Activated naive CD4-positive, alpha-beta T cell treated with anti-CD3 and anti-CD28 coated beads for 36 hours (primary cell): ENCODE measurements around the gene FAM98B. TPM values are rescaled to one million over a fixed set of nuclear protein-coding genes. Genes with fewer than 3 reads are reported as not detected.

Experiments used
- CTCF ChIA-PET: fragments of 350-600 bp; sonication (Branson Sonifier 250); formaldehyde crosslinking; loops from one replicate; lab custom pipeline; 2021; ENCODE audit warnings: antibody characterized with exemption; lab: Charles Lee
- DNase-seq: peaks from one replicate; pipeline ENCODE4 v3.0.0-alpha.2; 2020
- H3K27ac Mint-ChIP-seq: one replicate; pipeline ENCODE4 v1.8.0; 2021; ENCODE audit warnings: mild to moderate bottlenecking, mixed read lengths
- H3K27me3 Mint-ChIP-seq: one replicate; pipeline ENCODE4 v1.8.0; 2021; ENCODE audit warnings: low read depth, mixed read lengths
- H3K36me3 Mint-ChIP-seq: one replicate; pipeline ENCODE4 v1.8.0; 2021; ENCODE audit warnings: low read depth, mixed read lengths
- H3K4me1 Mint-ChIP-seq: one replicate; pipeline ENCODE4 v1.8.0; 2021; ENCODE audit warnings: low read depth, mixed read lengths
- H3K4me3 Mint-ChIP-seq: one replicate; pipeline ENCODE4 v1.8.0; 2021; ENCODE audit warnings: mild to moderate bottlenecking, moderate library complexity, mixed read lengths
- H3K9me3 Mint-ChIP-seq: one replicate; pipeline ENCODE4 v1.8.0; 2021; ENCODE audit warnings: mixed read lengths
- intact Hi-C: fragments of 100-400 bp; cut with micrococcal nuclease; formaldehyde crosslinking; loops from one replicate; pipeline ENCODE4 v1.15.1; 2023
- total RNA-seq, 2 experiments: library from RNA; stranded (reverse); gene quantifications; one replicate each; pipeline ENCODE4 v1.2.3, GENCODE V29; 2021

Gene FAM98B
- total RNA-seq, 2 experiments from 2014 or later = 42.0 to 47.4 TPM

DNA sequence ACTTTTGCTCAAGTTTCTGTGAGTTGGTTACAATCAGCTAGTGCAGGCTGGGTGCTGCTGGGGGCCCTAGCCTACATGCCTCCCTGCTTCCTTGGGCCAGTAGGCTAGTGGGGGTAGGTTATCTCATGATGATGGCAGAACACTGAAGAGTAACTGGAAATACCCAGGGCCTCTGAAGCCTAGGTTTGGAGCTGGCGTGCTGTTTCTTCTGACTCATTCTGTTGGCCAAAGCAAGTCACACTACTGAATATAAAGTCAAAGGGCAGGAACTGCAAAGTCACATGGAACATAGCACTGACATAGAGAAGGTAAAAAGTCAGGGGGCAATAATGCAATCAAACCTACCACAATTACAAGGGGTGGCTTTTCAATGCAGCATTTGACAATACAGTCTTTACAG lies 76.2 kb downstream of the FAM98B start:
- intact Hi-C loops = loop anchor here (1.0 to 10.0 kb wide), 5 partner anchors 8 to 275 kb away; partner anchors contain the start of gene SPRED1

GRCh38 chr15:38531509-38531908 lies 77.6 kb downstream of the FAM98B start:
- Mint-ChIP-seq H3K36me3 (peaks cover 47% of the 10 kb centered on the region), H3K27me3 (no peaks in the 10 kb centered on the region), H3K4me1 (peaks cover 88% of the 10 kb centered on the region), H3K27ac (peak overlapping the region; percentile 63), H3K9me3 (no peaks in the 10 kb centered on the region), H3K4me3 (no peak overlapping the region)
- no peak for DNase-seq
- intact Hi-C loops = loop anchor here (10.0 kb wide), 1 partner anchor 277 kb away; the partner anchor contains the start of gene SPRED1
- CTCF ChIA-PET = interaction anchor here (0.6 to 2.3 kb wide), 6 partner anchors 8 to 153 kb away, joined by 3 to 5 read pairs (median 3); no protein-coding TSS in a partner anchor

More for the DNA sequence above, 76.2 kb downstream of the FAM98B start:
- Mint-ChIP-seq H3K36me3 (peaks cover 39% of the 10 kb centered on the region), H3K9me3 (no peaks in the 10 kb centered on the region), H3K4me1 (peaks cover 86% of the 10 kb centered on the region), H3K27me3 (no peaks in the 10 kb centered on the region), H3K4me3 (no peak overlapping the region), H3K27ac (peak overlapping the region; percentile 80)
- CTCF ChIA-PET = interaction anchor here (0.9 to 1.9 kb wide), 5 partner anchors 9 to 169 kb away, joined by 3 to 6 read pairs (median 4); no protein-coding TSS in a partner anchor
- DNase-seq = peak; percentile 75

GRCh38 chr15:38532728-38533127 lies 78.8 kb downstream of the FAM98B start:
- H3K27me3 Mint-ChIP-seq = no peaks in the 10 kb centered on the region

GRCh38 chr15:38533416-38533915 lies 79.5 kb downstream of the FAM98B start:
- DNase-seq = no peak
- CTCF ChIA-PET = interaction anchor here (0.6 to 2.3 kb wide), 5 partner anchors 10 to 166 kb away, joined by 3 to 5 read pairs (median 4); no protein-coding TSS in a partner anchor
- intact Hi-C loops = loop anchor here (10.0 kb wide), 1 partner anchor 279 kb away; the partner anchor contains the start of gene SPRED1
- Mint-ChIP-seq H3K27me3 (no peaks in the 10 kb centered on the region), H3K27ac (peak overlapping the region; percentile 67), H3K4me3 (no peak overlapping the region), H3K4me1 (peaks cover 98% of the 10 kb centered on the region), H3K36me3 (peaks cover 52% of the 10 kb centered on the region), H3K9me3 (no peaks in the 10 kb centered on the region)

More at GRCh38 chr15:38532728-38533127, 78.8 kb downstream of the FAM98B start:
- H3K9me3 Mint-ChIP-seq = no peaks in the 10 kb centered on the region
- H3K27ac Mint-ChIP-seq = peak overlapping the region; percentile 48
- H3K4me3 Mint-ChIP-seq = no peak overlapping the region
- intact Hi-C loops = loop anchor here (10.0 kb wide), 1 partner anchor 278 kb away; the partner anchor contains the start of gene SPRED1
- H3K36me3 Mint-ChIP-seq = peaks cover 52% of the 10 kb centered on the region
- H3K4me1 Mint-ChIP-seq = peaks cover 97% of the 10 kb centered on the region
- CTCF ChIA-PET = interaction anchor here (0.7 to 2.3 kb wide), 4 partner anchors 10 to 152 kb away, joined by 4 to 5 read pairs (median 4); no protein-coding TSS in a partner anchor
- DNase-seq = no peak

- Mint-ChIP-seq H3K36me3 (peaks cover 48% of the 10 kb centered on the region), H3K9me3 (no peaks in the 10 kb centered on the region), H3K27me3 (no peaks in the 10 kb centered on the region), H3K27ac (peak overlapping the region; percentile 67), H3K4me1 (peaks cover 99% of the 10 kb centered on the region), H3K4me3 (no peak overlapping the region)
- DNase-seq = no peak
- CTCF ChIA-PET = interaction anchor here (0.6 to 2.3 kb wide), 6 partner anchors 18 to 166 kb away, joined by 3 to 10 read pairs (median 4); partner anchors contain the start of gene RASGRP1
- intact Hi-C loops = loop anchor here (10.0 kb wide), 1 partner anchor 279 kb away; the partner anchor contains the start of gene SPRED1
Observed at GRCh38 chr15:38533926-38534325, 80.0 kb downstream of the FAM98B start.

- DNase-seq = no peak
- Mint-ChIP-seq H3K27me3 (no peaks in the 10 kb centered on the region), H3K27ac (peak overlapping the region; percentile 19), H3K36me3 (peaks cover 44% of the 10 kb centered on the region), H3K4me1 (peaks cover 99% of the 10 kb centered on the region), H3K4me3 (no peak overlapping the region), H3K9me3 (no peaks in the 10 kb centered on the region)
- intact Hi-C loops = loop anchor here (10.0 kb wide), 1 partner anchor 280 kb away; the partner anchor contains the start of gene SPRED1
- CTCF ChIA-PET = interaction anchor here (1.1 to 2.3 kb wide), 4 partner anchors 17 to 165 kb away, joined by 3 to 10 read pairs (median 4); partner anchors contain the start of gene RASGRP1
Observed at GRCh38 chr15:38534691-38535090, 80.8 kb downstream of the FAM98B start.

DNA sequence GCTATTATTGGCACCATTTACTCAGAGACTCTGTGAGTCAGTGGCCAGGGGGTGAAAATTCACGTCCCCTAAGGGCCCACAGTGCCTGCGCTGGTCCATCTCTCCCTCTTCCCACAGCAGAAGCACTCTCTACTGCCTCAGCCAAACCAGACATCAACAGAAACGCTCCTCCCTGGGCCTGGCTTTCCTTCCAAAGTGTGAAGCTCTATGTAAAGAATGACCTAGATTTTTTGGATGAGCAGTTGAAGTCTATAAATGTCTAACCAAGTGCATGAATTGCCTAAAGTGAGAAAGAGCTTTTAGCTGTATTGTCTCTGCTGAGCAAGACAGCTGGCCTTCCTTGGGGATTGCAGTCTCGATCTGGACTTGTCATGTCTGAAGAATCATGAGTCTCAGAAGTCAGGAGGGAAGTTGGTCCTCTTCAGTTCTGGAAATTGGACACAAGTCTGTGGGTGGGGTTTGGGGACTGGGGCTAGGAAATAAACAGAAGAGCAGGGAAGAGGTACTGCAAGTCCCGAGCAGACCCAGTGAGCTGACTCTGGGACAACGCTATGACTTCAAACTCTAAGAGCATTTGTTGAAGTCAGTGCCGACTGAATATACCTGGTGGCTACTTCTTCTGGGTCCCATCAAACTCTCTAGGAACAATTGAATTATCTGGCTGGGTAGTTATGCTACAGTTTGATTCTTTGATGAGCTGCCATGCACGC lies 81.7 kb downstream of the FAM98B start:
- Mint-ChIP-seq H3K36me3 (peaks cover 40% of the 10 kb centered on the region), H3K4me1 (peaks cover 97% of the 10 kb centered on the region), H3K27ac (peak overlapping the region; percentile 37), H3K27me3 (no peaks in the 10 kb centered on the region), H3K9me3 (no peaks in the 10 kb centered on the region), H3K4me3 (no peak overlapping the region)
- DNase-seq = no peak
- CTCF ChIA-PET = interaction anchor here (0.7 to 2.3 kb wide), 3 partner anchors 28 to 148 kb away, joined by 3 to 10 read pairs (median 3); partner anchors contain the start of gene RASGRP1
- intact Hi-C loops = loop anchor here (10.0 kb wide), 1 partner anchor 281 kb away; the partner anchor contains the start of gene SPRED1

DNA sequence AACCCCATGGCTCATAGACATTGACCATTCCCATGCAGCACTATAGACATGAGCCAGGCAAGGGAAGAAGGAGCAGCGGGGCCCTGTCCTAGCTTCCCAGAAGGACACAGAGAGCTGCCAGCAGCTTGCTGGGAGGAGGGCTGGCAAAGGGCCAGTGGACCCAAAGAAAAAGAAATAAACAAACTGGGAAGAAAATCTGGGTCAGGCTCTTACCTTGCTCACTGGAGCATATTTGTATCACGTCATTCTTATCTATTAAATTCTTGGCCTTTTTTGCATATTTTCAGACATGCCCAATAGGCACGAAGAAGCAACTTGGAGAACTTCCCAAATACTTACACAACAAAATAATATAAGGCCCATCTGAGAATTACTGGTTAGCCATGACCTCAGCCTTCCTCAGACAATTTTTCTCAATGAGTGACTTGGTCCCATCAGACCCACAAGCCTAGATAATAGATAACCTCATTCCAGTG lies 82.3 kb downstream of the FAM98B start:
- no peaks in the 10 kb centered on the region for H3K9me3 Mint-ChIP-seq
- intact Hi-C loops = loop anchor here (10.0 kb wide), 1 partner anchor 281 kb away; the partner anchor contains the start of gene SPRED1

More for the DNA sequence above, 82.3 kb downstream of the FAM98B start:
- Mint-ChIP-seq H3K27me3 (no peaks in the 10 kb centered on the region), H3K4me3 (no peak overlapping the region), H3K27ac (peak overlapping the region; percentile 26), H3K36me3 (peaks cover 40% of the 10 kb centered on the region), H3K4me1 (peaks cover 96% of the 10 kb centered on the region)
- CTCF ChIA-PET = interaction anchor here (0.7 to 2.3 kb wide), 3 partner anchors 27 to 148 kb away, joined by 3 to 10 read pairs (median 3); partner anchors contain the start of gene RASGRP1
- no peak for DNase-seq

Other genes starting within 250 kb of the FAM98B start
- under 1 TPM; 0.62 to 0.74 TPM for gene SPRED1, start 201.3 kb upstream of the FAM98B start, total RNA-seq
- gene RASGRP1, start 110.7 kb downstream of the FAM98B start, total RNA-seq = 10 to 100 TPM; 44.2 to 44.9 TPM